GM21576 (cell line): ENCODE results near the gene SPATA45.
"Not testable (repeated sequence)": the region's sequence is repeated elsewhere in the genome, so short reads cannot be mapped to it uniquely, and the experiment has no call there.

Experiments used
- ATAC-seq: cut with Tn5 transposase; IDR thresholded peaks from one replicate; pipeline ENCODE4 v1.9.1; 2021; ENCODE audit warnings: mild to moderate bottlenecking, moderate library complexity; ENCODE audit not compliant: unreplicated experiment

SPATA45 gene

DNA sequence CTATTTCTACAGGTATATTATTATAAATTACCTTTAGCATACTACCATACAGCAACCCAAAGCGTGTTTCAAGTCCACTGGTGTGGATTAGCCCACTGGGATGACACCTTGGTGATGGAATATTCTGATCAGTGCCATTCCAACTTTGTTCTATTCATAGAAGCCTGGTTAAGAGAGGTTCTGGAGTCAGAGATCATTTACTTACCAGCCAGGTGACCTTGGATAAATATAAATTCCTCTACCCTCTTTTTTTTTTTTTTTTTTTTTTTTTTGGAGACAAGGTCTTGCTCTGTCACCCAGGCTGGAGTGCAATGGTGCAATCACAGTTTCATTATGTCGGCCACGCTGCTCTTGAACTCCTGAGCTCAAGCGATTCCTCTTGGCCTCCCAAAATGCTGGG lies at the start of gene SPATA45:
Gene SPATA45 (minus strand): TSS at position 101 of the 400 bp plus-strand sequence. CDS start 11,500 bp downstream, outside the sequence.
- ATAC-seq: no peak

DNA sequence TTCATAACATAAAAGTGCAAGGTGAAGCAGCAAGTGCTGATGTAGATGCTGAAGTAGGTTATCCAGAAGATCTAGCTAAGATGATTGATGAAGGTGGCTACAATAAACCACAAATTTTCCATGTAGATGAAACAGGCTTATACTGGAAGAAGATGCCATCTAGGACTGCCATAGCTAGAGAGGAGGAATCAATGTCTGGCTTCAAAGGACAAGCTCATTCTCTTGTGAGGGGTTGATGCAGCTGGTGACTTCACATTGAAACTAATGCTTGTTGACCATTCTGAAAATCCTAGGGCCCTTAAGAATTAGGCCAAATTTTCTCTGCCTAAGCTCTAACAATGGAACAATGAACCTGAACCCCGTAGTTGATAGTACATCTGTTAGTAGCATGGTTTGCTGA lies 44.7 kb upstream of the SPATA45 start:
- no peak for ATAC-seq

- ATAC-seq: no peak
Measured at GRCh38 chr1:212884592-212884991, 37.1 kb upstream of the SPATA45 start.

DNA sequence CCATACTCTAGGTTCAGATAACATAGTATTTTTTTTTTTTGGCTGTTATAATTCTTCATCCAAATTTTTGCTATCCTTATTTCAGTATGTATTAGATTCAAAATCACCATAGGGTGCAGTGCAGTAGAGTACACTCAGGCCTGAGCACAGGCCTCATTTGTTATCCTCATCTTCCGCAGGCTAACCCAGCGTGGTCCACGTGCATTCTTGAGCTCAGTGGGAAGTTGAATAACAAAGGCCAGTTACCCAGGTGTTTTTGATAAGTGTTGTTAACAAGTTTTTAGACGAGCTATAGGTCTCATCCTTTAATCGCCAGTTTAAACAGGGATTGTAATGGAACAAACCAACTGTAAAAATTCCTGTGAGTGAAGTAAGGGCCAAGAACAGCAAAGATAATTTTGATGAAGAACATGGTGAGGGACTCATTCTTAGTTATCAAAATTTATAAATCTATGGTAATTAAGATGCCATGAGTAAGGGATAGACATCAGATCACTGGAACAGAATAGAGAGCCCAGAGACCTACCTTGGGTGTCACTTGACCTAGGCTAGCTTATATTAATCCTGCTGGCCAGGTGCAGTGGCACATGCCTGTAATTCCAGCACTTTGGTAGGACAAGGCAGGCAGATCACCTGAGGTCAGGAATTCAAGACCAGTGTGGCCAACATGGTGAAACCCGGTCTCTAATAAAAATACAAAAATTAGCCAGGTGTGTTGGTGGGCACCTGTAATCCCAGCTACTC lies 32.7 kb upstream of the SPATA45 start:
- ATAC-seq: no peak

- ATAC-seq: no peak
Measured at GRCh38 chr1:212878418-212878817, 31.0 kb upstream of the SPATA45 start.

DNA sequence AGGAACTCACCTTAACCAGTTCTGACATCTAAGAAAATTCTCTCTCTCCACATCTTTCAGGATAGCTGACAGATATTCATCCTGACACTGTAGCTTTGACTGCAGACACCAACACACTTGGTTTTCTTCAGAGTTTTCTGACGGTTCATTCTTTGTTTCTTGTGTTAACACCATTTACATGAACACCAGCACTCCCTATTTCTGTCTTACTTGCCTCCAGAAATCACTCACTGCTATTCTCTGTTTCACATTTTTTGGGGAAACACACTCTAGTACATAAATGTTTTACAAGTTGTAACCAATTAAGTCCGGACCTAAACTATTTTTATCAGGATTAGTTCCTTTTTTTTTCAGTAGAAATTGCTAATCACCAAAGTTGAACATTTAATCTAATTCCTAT lies 26.1 kb upstream of the SPATA45 start:
- peak; percentile 60 for ATAC-seq

- ATAC-seq: no peak
Measured at GRCh38 chr1:212871976-212872375, 24.5 kb upstream of the SPATA45 start.

DNA sequence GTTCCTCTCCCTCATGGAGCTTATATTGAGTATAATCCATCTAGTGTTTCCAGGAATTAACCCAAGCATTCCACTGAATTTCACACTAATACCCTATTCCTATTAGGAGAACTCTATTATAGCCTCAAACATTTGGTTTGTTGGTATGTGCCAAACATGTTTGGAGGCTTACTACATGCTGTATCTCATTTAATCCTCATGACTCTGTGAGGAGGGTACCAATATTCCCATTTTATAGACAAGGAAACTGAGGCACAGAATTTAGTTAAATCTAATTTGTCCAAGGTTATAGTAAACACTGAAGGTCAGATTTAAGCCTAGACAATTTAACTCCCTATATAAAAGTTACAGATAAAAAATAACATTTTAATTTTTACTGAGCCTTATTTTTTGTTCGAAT lies 19.7 kb upstream of the SPATA45 start:
- no peak for ATAC-seq

- ATAC-seq: no peak
Measured at GRCh38 chr1:212864201-212864600, 16.8 kb upstream of the SPATA45 start.

GRCh38 chr1:212863345-212863744 lies 15.9 kb upstream of the SPATA45 start:
- ATAC-seq: not testable (repeated sequence)

DNA sequence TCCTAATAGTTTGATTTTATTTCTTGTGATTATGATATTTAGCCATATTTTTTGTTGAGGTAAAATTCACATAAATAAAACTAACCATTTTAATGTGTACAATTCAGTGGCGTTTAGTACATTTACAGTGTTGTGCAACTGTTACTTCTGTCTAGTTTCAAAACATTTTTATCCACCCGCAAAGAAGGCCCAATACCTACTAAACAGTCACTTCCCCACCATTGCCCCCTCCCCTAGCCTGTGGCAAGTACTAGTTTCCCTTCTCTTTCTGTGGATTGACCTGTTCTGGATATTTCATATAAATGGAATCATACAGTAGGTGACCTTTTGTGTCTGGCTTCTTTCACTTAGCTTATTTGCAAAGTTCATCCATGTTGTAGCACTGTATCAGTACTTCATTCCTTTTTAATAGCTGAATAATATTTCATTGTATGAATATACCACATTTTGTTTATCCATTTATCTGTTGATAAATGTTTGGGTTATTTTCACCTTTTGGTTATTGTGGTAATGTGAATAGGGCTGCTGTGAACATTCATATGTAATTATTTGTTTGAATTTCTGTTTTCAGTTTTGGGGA lies 14.8 kb upstream of the SPATA45 start:
- no peak for ATAC-seq

GRCh38 chr1:212860713-212861581 lies 13.5 kb upstream of the SPATA45 start:
- ATAC-seq: no peak

DNA sequence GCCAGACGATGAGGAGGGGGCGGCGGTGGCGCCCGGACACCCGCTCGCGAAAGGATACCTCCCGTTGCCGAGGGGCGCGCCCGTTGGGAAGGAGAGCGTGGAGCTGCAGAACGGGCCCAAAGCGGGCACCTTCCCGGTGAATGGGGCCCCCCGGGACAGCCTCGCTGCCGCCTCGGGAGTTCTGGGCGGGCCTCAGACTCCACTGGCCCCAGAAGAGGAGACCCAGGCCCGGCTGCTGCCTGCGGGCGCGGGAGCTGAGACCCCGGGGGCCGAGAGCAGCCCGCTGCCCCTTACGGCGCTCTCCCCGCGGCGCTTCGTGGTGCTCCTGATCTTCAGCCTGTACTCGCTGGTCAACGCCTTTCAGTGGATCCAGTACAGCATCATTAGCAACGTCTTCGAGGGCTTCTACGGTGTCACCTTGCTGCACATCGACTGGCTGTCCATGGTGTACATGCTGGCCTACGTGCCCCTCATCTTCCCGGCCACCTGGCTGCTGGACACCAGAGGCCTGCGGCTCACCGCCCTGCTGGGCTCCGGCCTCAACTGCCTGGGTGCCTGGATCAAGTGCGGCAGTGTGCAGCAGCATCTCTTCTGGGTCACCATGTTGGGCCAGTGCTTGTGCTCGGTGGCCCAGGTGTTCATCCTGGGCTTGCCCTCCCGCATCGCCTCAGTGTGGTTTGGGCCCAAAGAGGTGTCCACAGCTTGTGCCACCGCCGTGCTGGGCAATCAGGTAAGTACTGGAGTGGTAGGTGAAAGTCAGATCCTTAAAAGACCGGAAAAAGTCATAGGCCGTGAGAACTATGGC lies 11.2 kb upstream of the SPATA45 start:
- ATAC-seq: peak; percentile 23

- ATAC-seq: peak; percentile 94
Measured at GRCh38 chr1:212857992-212858460, 10.6 kb upstream of the SPATA45 start, which contains the start of gene FLVCR1. FLVCR1 (plus strand) TSS chr1:212858275; CDS start chr1:212858453, 178 bp downstream.

- no peak for ATAC-seq
Measured at GRCh38 chr1:212856755-212857154, 9.3 kb upstream of the SPATA45 start.

DNA sequence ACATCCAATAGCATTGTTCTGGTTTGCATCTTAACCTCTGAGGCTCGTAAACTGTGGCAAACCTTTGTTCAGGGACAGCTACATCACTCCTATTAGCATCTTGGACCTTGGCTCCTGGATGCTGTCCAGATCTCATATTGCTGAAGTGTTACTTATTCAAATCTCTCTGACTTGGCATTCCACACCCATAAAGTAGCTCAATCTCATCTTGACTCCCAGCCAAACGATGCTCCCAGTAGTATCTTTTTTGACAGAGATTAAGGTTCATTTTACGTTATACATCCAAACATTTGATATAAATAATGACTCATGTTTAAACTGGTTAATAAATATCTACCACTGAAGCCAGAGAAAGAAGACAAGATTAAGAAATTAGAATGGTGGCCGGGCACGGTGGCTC lies 6.2 kb upstream of the SPATA45 start:
- ATAC-seq: no peak

GRCh38 chr1:212852105-212852688 lies 4.7 kb upstream of the SPATA45 start:
- no peak for ATAC-seq

DNA sequence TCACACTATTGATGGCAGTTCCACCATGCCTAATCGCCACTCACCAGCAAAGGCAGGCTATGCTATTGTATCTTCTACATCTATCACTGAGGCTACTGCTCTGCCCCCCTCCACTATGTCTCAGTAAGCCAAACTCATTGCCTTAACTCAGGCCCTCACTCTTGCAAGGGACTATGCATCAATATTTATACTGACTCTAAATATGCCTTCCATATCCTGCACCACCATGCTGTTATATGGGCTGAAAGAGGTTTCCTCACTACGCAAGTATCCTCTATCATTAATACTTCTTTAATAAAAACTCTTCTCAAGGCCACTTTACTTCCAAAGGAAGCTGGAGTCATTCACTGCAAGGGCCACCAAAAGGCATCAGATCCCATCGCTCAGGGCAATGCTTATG lies 2.9 kb downstream of the SPATA45 start:
- not testable (repeated sequence) for ATAC-seq

DNA sequence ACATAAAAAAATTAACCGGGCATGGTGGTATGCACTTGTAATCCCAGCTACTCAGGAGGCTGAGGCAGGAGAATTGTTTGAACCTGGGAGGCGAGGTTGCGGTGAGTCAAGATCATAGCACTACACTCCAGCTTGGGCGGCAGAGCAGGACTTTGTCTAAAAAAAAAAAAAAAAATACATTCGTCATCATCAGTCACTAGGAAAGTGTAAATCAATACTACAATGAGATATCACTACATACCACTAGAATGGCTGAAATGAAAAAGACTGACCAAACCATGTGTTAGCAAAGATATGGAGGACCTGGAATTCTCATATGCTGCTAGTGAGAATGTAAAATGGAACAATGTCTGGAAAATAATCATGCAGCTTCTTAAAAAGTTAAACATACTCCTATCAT lies 9.3 kb downstream of the SPATA45 start:
- ATAC-seq: no peak
